Measurements from ENCODE around the gene MARF1. TPM values are rescaled to one million over a fixed set of nuclear protein-coding genes. Genes with fewer than 3 reads are reported as not detected.
A peak's percentile ranks its signal among the peaks of the same experiment; 100 is the strongest.

The MARF1 gene
- total and polyA plus RNA-seq, 9 of the 15 experiments (the other 6 are each of a cell fraction or from before 2014, with no cell fraction given): 4.7 to 33.2 (median 11.7) TPM

DNA sequence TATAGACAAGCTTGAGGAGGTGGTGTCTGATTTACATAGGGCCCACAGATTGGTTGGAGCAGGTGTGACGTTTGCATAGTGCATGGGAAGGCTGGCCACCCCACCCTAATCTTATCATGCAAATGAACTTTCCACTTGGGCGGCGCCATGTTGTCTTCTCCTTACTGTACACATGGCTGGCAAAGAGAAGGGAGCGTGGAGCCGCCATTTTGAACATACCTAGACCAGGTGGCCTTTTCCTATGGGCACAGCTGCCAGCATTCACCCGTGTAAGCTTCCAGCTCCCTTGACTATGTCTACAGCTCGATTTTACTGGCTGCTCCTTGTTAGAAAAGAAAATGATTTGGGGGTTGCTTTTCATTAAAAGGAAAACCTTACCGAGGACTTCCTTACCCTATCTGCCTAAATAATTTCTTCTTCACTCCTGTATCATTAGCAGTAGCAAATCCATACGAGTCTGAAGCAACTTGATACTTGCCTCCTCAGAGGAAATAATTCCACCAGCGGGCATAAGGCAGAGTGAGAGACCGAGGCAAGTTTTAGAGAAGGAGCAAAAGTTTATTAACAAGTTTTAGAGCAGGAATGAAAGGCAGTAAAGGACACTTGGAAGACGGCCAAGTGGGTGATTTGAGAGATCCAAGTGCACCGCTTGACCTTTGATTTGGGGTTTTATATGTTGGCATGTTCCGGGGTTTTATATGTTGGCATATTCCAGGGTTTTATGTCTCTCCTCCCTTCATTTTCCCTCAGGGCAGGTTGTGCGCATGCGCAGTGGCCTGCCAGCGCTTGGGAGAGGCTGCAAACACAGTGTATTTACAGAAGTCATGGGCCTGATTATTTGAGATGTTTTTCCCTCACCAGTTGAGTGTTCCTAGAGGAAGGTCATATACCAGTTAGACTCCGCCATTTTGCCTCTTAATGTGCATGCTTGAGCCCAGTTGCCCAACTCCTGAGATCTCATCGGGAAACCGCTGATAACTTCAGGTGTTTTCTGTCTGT is 65.7 kb downstream of the MARF1 start (continued):
- TF ChIP-seq CTCF (IDR thresholded peaks at IDR 0.05 in 2 of 3, conservative IDR thresholded peaks at IDR 0.05 in 1 of 3; ENCODE audit: insufficient read depth in 2 of 3, low read depth in 1 of 3, low read length in 3 of 3): no peak
- TF ChIP-seq ZNF518B (CRISPR knock-in tag; IDR thresholded peaks at IDR 0.05): 0 out of 2 replicates have a peak, but pooled peaks have one; percentile 17
- TF ChIP-seq, protein P1, sequence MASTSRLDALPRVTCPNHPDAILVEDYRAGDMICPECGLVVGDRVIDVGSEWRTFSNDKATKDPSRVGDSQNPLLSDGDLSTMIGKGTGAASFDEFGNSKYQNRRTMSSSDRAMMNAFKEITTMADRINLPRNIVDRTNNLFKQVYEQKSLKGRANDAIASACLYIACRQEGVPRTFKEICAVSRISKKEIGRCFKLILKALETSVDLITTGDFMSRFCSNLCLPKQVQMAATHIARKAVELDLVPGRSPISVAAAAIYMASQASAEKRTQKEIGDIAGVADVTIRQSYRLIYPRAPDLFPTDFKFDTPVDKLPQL (IDR thresholded peaks at IDR 0.05; ENCODE audit: extremely low read depth, insufficient read length): peak; percentile 8
- TF ChIP-seq, protein P2, sequence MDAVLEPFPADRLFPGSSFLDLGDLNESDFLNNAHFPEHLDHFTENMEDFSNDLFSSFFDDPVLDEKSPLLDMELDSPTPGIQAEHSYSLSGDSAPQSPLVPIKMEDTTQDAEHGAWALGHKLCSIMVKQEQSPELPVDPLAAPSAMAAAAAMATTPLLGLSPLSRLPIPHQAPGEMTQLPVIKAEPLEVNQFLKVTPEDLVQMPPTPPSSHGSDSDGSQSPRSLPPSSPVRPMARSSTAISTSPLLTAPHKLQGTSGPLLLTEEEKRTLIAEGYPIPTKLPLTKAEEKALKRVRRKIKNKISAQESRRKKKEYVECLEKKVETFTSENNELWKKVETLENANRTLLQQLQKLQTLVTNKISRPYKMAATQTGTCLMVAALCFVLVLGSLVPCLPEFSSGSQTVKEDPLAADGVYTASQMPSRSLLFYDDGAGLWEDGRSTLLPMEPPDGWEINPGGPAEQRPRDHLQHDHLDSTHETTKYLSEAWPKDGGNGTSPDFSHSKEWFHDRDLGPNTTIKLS (IDR thresholded peaks at IDR 0.05; ENCODE audit: borderline replicate concordance, low read depth): peak; percentile 73; the same call in 1 of the 2 replicates
- no peak for TF ChIP-seq CCAR2 (IDR thresholded peaks at IDR 0.05; ENCODE audit: low read depth, low read length)
- TF ChIP-seq CREB3 (tag; conservative IDR thresholded peaks at IDR 0.05; ENCODE audit: low read depth): peak; percentile 74
- TF ChIP-seq THAP7 (CRISPR knock-in tag; IDR thresholded peaks at IDR 0.05): no peak
- TF ChIP-seq NBN (IDR thresholded peaks at IDR 0.05; ENCODE audit: low read depth): no peak
- no peak for TF ChIP-seq KLF1 (tag; IDR thresholded peaks at IDR 0.05)
- no peak for TF ChIP-seq ZSCAN32 (CRISPR knock-in tag; IDR thresholded peaks at IDR 0.05)
- peak; percentile 45 for TF ChIP-seq NEUROD1 (IDR thresholded peaks at IDR 0.05; ENCODE audit: borderline replicate concordance, low read depth, low read length, partially characterized antibody)
- TF ChIP-seq RFX5 (IDR thresholded peaks at IDR 0.05; ENCODE audit: low read depth, low read length): no peak
- TF ChIP-seq TARDBP (IDR thresholded peaks at IDR 0.05): no peak
- peak; percentile 72 for TF ChIP-seq NR2C1 (IDR thresholded peaks at IDR 0.05)
- peak; percentile 60 for TF ChIP-seq NR2C1 (tag; IDR thresholded peaks at IDR 0.05)
- no peak for TF ChIP-seq CHD2 (IDR thresholded peaks at IDR 0.05; ENCODE audit: low read depth, low read length)
- TF ChIP-seq SIN3B (IDR thresholded peaks at IDR 0.05; ENCODE audit: low read depth): no peak
